ENCODE results near the gene CNTN6.
A peak's percentile ranks its signal among the peaks of the same experiment; 100 is the strongest.

CNTN6 gene

GRCh38 chr3:1079662-1080061 is 13.2 kb upstream of the CNTN6 start:
- DNase-seq (ENCODE audit: low spot score) = no peak
- no peak for TF ChIP-seq CTCF (IDR thresholded peaks at IDR 0.05; ENCODE audit: extremely low read depth, insufficient read depth, missing control alignments)
- in situ Hi-C loops (cut with MboI; ENCODE audit: low pct_unique_long_range_greater_than_20kb, low sequenced_read_pairs, unreplicated experiment) = no loop called here

GRCh38 chr3:1082108-1082507 is 10.7 kb upstream of the CNTN6 start:
- peak; percentile 17 for DNase-seq (ENCODE audit: low spot score)
- peak; percentile 64 for TF ChIP-seq CTCF (IDR thresholded peaks at IDR 0.05; ENCODE audit: extremely low read depth, insufficient read depth, missing control alignments)
- in situ Hi-C loops (cut with MboI; ENCODE audit: low pct_unique_long_range_greater_than_20kb, low sequenced_read_pairs, unreplicated experiment) = no loop called here

GRCh38 chr3:1087066-1087560 is 5.7 kb upstream of the CNTN6 start:
- DNase-seq (ENCODE audit: low spot score) = no peak
- TF ChIP-seq CTCF (IDR thresholded peaks at IDR 0.05; ENCODE audit: extremely low read depth, insufficient read depth, missing control alignments) = no peak
- in situ Hi-C loops (cut with MboI; ENCODE audit: low pct_unique_long_range_greater_than_20kb, low sequenced_read_pairs, unreplicated experiment) = no loop called here

GRCh38 chr3:1088503-1088902 is 4.3 kb upstream of the CNTN6 start:
- no peak for TF ChIP-seq CTCF (IDR thresholded peaks at IDR 0.05; ENCODE audit: extremely low read depth, insufficient read depth, missing control alignments)
- no peak for DNase-seq (ENCODE audit: low spot score)
- in situ Hi-C loops (cut with MboI; ENCODE audit: low pct_unique_long_range_greater_than_20kb, low sequenced_read_pairs, unreplicated experiment) = no loop called here

- DNase-seq (ENCODE audit: low spot score) = no peak
- in situ Hi-C loops (cut with MboI; ENCODE audit: low pct_unique_long_range_greater_than_20kb, low sequenced_read_pairs, unreplicated experiment) = no loop called here
- no peak for TF ChIP-seq CTCF (IDR thresholded peaks at IDR 0.05; ENCODE audit: extremely low read depth, insufficient read depth, missing control alignments)
These were observed 1.5 kb upstream of the CNTN6 start for GRCh38 chr3:1091286-1091685.

- TF ChIP-seq CTCF (IDR thresholded peaks at IDR 0.05; ENCODE audit: extremely low read depth, insufficient read depth, missing control alignments) = no peak
- in situ Hi-C loops (cut with MboI; ENCODE audit: low pct_unique_long_range_greater_than_20kb, low sequenced_read_pairs, unreplicated experiment) = no loop called here
- DNase-seq (ENCODE audit: low spot score) = no peak
These were observed 763 bp upstream of the CNTN6 start for GRCh38 chr3:1092061-1092460.

- TF ChIP-seq CTCF (IDR thresholded peaks at IDR 0.05; ENCODE audit: extremely low read depth, insufficient read depth, missing control alignments) = no peak
- in situ Hi-C loops (cut with MboI; ENCODE audit: low pct_unique_long_range_greater_than_20kb, low sequenced_read_pairs, unreplicated experiment) = no loop called here
- DNase-seq (ENCODE audit: low spot score) = no peak
These were observed 393 bp downstream of the CNTN6 start for GRCh38 chr3:1093217-1093616.
